Measurements from ENCODE around the gene AOPEP. TPM values are rescaled to one million over a fixed set of nuclear protein-coding genes. Genes with fewer than 3 reads are reported as not detected.

AOPEP gene
- total and polyA plus RNA-seq, 9 of the 15 experiments (the other 6 are each of a cell fraction or from before 2014, with no cell fraction given), result 4.5 to 19.3 (median 13.5) TPM

DNA sequence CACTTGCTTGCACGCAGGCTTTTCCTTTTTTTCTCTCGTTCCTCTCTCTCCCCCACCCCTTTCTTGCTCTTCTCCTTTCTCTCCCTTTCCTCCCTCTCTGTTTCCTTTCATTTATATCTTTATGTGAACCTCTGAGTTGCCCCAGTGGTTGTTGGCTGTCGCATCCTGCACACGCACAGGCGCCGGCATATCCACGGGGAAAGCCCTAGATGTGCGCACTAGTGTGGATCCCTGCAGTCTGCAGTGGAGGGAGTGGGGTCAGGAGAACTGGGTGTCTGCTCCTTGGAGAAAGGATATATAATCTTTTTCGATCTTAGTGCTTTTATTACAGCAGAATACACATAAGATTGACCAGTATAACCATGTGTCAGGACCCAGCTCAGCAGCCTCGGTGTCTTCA is 367.5 kb downstream of the AOPEP start:
- Histone ChIP-seq H3K9ac (ENCODE audit: insufficient read depth in 1 of 2, low read depth in 2 of 2, low read length in 2 of 2) (no peak overlapping the region), H3K9me1 (ENCODE audit: control insufficient read depth, insufficient read depth, low read length) (no peaks in the 10 kb centered on the region), H3K4me3 (no peak overlapping the region), H3K79me2 (ENCODE audit: control insufficient read depth, insufficient read depth, low read length) (no peaks in the 10 kb centered on the region), H4K20me1 (replicated peaks; ENCODE audit: control insufficient read depth, insufficient read depth, low read length) (peaks cover 4% of the 10 kb centered on the region; the same call in 1 of the 2 replicates), H3K27me3 (ENCODE audit: control insufficient read depth in 2 of 2, insufficient read depth in 2 of 2, low read length in 2 of 2) (no peaks in the 10 kb centered on the region), H2AFZ (ENCODE audit: low read depth, low read length) (no peak overlapping the region), H3K4me2 (ENCODE audit: insufficient read depth, low read length) (no peak overlapping the region), H3K36me3 (ENCODE audit: control insufficient read depth, insufficient read depth, low read length) (no peaks in the 10 kb centered on the region), H3K4me1 (replicated peaks in 1 of 2; ENCODE audit: control insufficient read depth in 2 of 2, insufficient read depth in 2 of 2, low read length in 2 of 2) (peaks cover 0 to 44% of the 10 kb centered on the region in 2 experiments; a peak in 3 of 5 replicates), H3K27ac (ENCODE audit: extremely low read depth, low read depth, low read length) (no peak overlapping the region), H3K9me3 (replicated peaks; ENCODE audit: control insufficient read depth, insufficient read depth, low read depth, low read length) (no peaks in the 10 kb centered on the region)
- in situ Hi-C loops (cut with MboI), result no loop called here
- intact Hi-C loops (cut with micrococcal nuclease), result loop anchor here (10.0 kb wide), 1 partner anchor 309 kb away; no protein-coding TSS in a partner anchor
- no peak for DNase-seq (ENCODE audit: extremely low read depth in 1 of 4, low spot score in 3 of 4)
- ChIA-PET CTCF (ENCODE audit: low intra/inter-chr PET ratio) (no interaction called here), POLR2A (interaction anchor here (0.6 kb wide), 1 partner anchor 294 kb away, joined by 3 read pairs; no protein-coding TSS in a partner anchor)
- TF ChIP-seq HLTF (IDR thresholded peaks at IDR 0.05), result no peak
- TF ChIP-seq CREB1 (IDR thresholded peaks at IDR 0.05), result no peak
- no peak for TF ChIP-seq CREB1 (CRISPR knock-in tag; IDR thresholded peaks at IDR 0.05)
- no peak for TF ChIP-seq POLR2AphosphoS5 (IDR thresholded peaks at IDR 0.05; ENCODE audit: control insufficient read depth, insufficient read depth, low read depth, low read length)
- no peak for TF ChIP-seq ZNF282 (CRISPR knock-in tag; IDR thresholded peaks at IDR 0.05)
- no TSS peak for BruUV-seq (replicated peaks)
- ATAC-seq, result no peak
- FAIRE-seq, result no peak
- 76% methylated on average over 9 of the region's 10 CpGs for WGBS (ENCODE audit: insufficient coverage, low coverage, missing lambda C conversion rate)

GRCh38 chr9:95095641-95096355 is 369.3 kb downstream of the AOPEP start:
- in situ Hi-C loops (cut with MboI), result no loop called here
- Histone ChIP-seq H2AFZ (ENCODE audit: low read depth, low read length) (no peak overlapping the region), H3K9me1 (ENCODE audit: control insufficient read depth, insufficient read depth, low read length) (no peaks in the 10 kb centered on the region), H3K9me3 (replicated peaks; ENCODE audit: control insufficient read depth, insufficient read depth, low read depth, low read length) (no peaks in the 10 kb centered on the region), H3K36me3 (ENCODE audit: control insufficient read depth, insufficient read depth, low read length) (peaks cover 6% of the 10 kb centered on the region; the same call in 1 of the 3 replicates), H3K79me2 (ENCODE audit: control insufficient read depth, insufficient read depth, low read length) (no peaks in the 10 kb centered on the region), H3K4me2 (ENCODE audit: insufficient read depth, low read length) (no peak overlapping the region), H4K20me1 (replicated peaks; ENCODE audit: control insufficient read depth, insufficient read depth, low read length) (peaks cover 4% of the 10 kb centered on the region; the same call in 1 of the 2 replicates), H3K9ac (ENCODE audit: insufficient read depth in 1 of 2, low read depth in 2 of 2, low read length in 2 of 2) (no peak overlapping the region), H3K4me1 (replicated peaks in 1 of 2; ENCODE audit: control insufficient read depth in 2 of 2, insufficient read depth in 2 of 2, low read length in 2 of 2) (peaks cover 0 to 31% of the 10 kb centered on the region in 2 experiments; a peak in 3 of 5 replicates), H3K27me3 (ENCODE audit: control insufficient read depth in 2 of 2, insufficient read depth in 2 of 2, low read length in 2 of 2) (no peaks in the 10 kb centered on the region), H3K27ac (ENCODE audit: extremely low read depth, low read depth, low read length) (no peak overlapping the region), H3K4me3 (no peak overlapping the region)
- 40% methylated on average over 22 of the region's 22 CpGs for WGBS (ENCODE audit: insufficient coverage, low coverage, missing lambda C conversion rate)
- no TSS peak for BruUV-seq (replicated peaks)
- intact Hi-C loops (cut with micrococcal nuclease), result loop anchor here (10.0 kb wide), 1 partner anchor 311 kb away; no protein-coding TSS in a partner anchor
- no peak for FAIRE-seq
- POLR2A ChIA-PET, result interaction anchor here (0.5 kb wide), 1 partner anchor 14 kb away, joined by 3 read pairs; no protein-coding TSS in a partner anchor
- no peak for DNase-seq (ENCODE audit: extremely low read depth in 1 of 4, low spot score in 3 of 4)
- CTCF ChIA-PET (ENCODE audit: low intra/inter-chr PET ratio), result no interaction called here
- no peak for ATAC-seq
- TF ChIP-seq ZNF175 (CRISPR knock-in tag; IDR thresholded peaks at IDR 0.05; ENCODE audit: low read depth), result no peak
- TF ChIP-seq FOXA3 (CRISPR knock-in tag; conservative IDR thresholded peaks at IDR 0.05 in 1 of 2, IDR thresholded peaks at IDR 0.05 in 1 of 2), result no peak
- TF ChIP-seq NBN (IDR thresholded peaks at IDR 0.05; ENCODE audit: low read depth), result no peak
- TF ChIP-seq SIRT6 (IDR thresholded peaks at IDR 0.05; ENCODE audit: low read depth, low read length), result no peak
- TF ChIP-seq BCLAF1 (IDR thresholded peaks at IDR 0.05; ENCODE audit: borderline replicate concordance in 1 of 2, control insufficient read depth in 1 of 2, low read depth in 2 of 2, low read length in 1 of 2), result no peak
- TF ChIP-seq XRCC3 (IDR thresholded peaks at IDR 0.05), result no peak
- TF ChIP-seq EP400 (IDR thresholded peaks at IDR 0.05), result no peak
- no peak for TF ChIP-seq ATF7 (IDR thresholded peaks at IDR 0.05)

Data from K562 (cell line).